HEK293T (cell line): ENCODE data around the gene MKRN2.

ENCODE experiments used
- CTCF ChIA-PET: fragments of 350-600 bp; formaldehyde crosslinking; extraction: SDS; loops from one replicate; lab custom pipeline; 2021; ENCODE audit warnings: antibody characterized with exemption, inconsistent platforms; lab: Yijun Ruan, JAX
- POLR2A ChIA-PET: fragments of 350-600 bp; formaldehyde crosslinking; extraction: SDS; loops from one replicate; lab custom pipeline; 2020; ENCODE audit warnings: antibody characterized with exemption, inconsistent platforms; lab: Yijun Ruan, JAX
- DNase-seq: peaks from one replicate; pipeline ENCODE4 v3.0.0; 2012; ENCODE audit warnings: mixed read lengths; ENCODE audit errors: extremely low spot score
- ARNT ChIP-seq: fragments of 450-650 bp; IDR thresholded peaks from 2 replicates; pipeline ENCODE4 v1.6.1; 2017; ENCODE audit warnings: mild to moderate bottlenecking
- BHLHE40 ChIP-seq: fragments of 450-650 bp; IDR thresholded peaks from 2 replicates; pipeline ENCODE4 v1.6.1; 2016; ENCODE audit warnings: mild to moderate bottlenecking, moderate library complexity, borderline replicate concordance
- CTBP1 ChIP-seq: fragments of 450-650 bp; IDR thresholded peaks from 2 replicates; pipeline ENCODE4 v1.6.1; 2016; ENCODE audit warnings: borderline replicate concordance
- ELF4 ChIP-seq: fragments of 450-650 bp; IDR thresholded peaks from 2 replicates; pipeline ENCODE4 v1.6.1; 2017; ENCODE audit warnings: antibody characterized with exemption
- FOXA1 ChIP-seq: fragments of 450-650 bp; IDR thresholded peaks from 2 replicates; pipeline ENCODE4 v1.6.1; 2016; ENCODE audit warnings: mild to moderate bottlenecking
- FOXK2 ChIP-seq: fragments of 450-650 bp; IDR thresholded peaks from 2 replicates; pipeline ENCODE4 v1.6.1; 2016; ENCODE audit warnings: mild to moderate bottlenecking
- FOXM1 ChIP-seq: fragments of 450-650 bp; IDR thresholded peaks from 2 replicates; pipeline ENCODE4 v1.6.1; 2017; ENCODE audit warnings: mild to moderate bottlenecking, borderline replicate concordance
- HDGF ChIP-seq: fragments of 450-650 bp; IDR thresholded peaks from 2 replicates; pipeline ENCODE4 v1.6.1; 2017; ENCODE audit warnings: antibody characterized with exemption, borderline replicate concordance
- L3MBTL2 ChIP-seq: fragments of 450-650 bp; conservative IDR thresholded peaks from 2 replicates; pipeline ENCODE4 v1.6.1; 2016; ENCODE audit warnings: mild to moderate bottlenecking
- LEF1 ChIP-seq: fragments of 450-650 bp; IDR thresholded peaks from 2 replicates; pipeline ENCODE4 v1.6.1; 2017; ENCODE audit warnings: mild to moderate bottlenecking, borderline replicate concordance
- NFRKB ChIP-seq: fragments of 450-650 bp; IDR thresholded peaks from 2 replicates; pipeline ENCODE4 v1.6.1; 2016; ENCODE audit warnings: mild to moderate bottlenecking, moderate library complexity
- PKNOX1 ChIP-seq: fragments of 450-650 bp; IDR thresholded peaks from 2 replicates; pipeline ENCODE4 v1.6.1; 2016
- SP1 ChIP-seq: fragments of 450-650 bp; IDR thresholded peaks from 2 replicates; pipeline ENCODE4 v1.6.1; 2017
- SUZ12 ChIP-seq: fragments of 450-650 bp; IDR thresholded peaks from 2 replicates; pipeline ENCODE4 v1.6.1; 2016; ENCODE audit warnings: mild to moderate bottlenecking
- TARDBP ChIP-seq: fragments of 450-650 bp; IDR thresholded peaks from 2 replicates; pipeline ENCODE4 v1.6.1; 2016
- ZNF384 ChIP-seq: fragments of 450-650 bp; IDR thresholded peaks from 2 replicates; pipeline ENCODE4 v1.6.1; 2016

MKRN2 gene

DNA sequence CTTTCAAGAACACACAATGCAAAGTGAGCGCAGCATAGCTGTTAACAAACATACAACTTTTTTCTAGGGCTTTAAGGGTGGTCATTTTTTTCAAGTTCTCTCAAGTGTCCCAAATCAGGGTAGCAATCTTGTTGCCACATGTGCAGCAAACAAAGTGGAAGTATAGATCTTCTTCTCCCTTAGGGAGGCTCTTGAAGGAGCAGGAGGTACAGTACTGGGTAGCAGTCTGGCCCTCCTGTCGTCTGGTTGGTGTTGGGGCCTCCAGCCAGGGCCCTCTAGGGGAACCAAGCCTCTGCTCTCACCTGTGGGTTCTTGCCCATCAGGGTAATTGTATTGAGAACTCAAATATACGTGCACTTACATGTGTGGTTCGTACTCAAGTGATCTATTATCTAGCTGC, 25.8 kb downstream of the MKRN2 start:
- POLR2A ChIA-PET = no interaction called here
- CTCF ChIA-PET = no interaction called here
- no peak for DNase-seq
- TF ChIP-seq PKNOX1 (no peak), SUZ12 (no peak), NFRKB (no peak), ELF4 (no peak), TARDBP (no peak), FOXA1 (no peak), FOXM1 (no peak), CTBP1 (no peak), ARNT (no peak), BHLHE40 (no peak), L3MBTL2 (no peak), ZNF384 (no peak), FOXK2 (no peak), HDGF (no peak)

GRCh38 chr3:12583280-12583679, 26.4 kb downstream of the MKRN2 start:
- CTCF ChIA-PET = no interaction called here
- POLR2A ChIA-PET = no interaction called here
- no peak for DNase-seq
- TF ChIP-seq FOXA1 (no peak), FOXM1 (no peak), SP1 (no peak), PKNOX1 (no peak), BHLHE40 (no peak), L3MBTL2 (no peak), CTBP1 (no peak), HDGF (no peak), SUZ12 (no peak), TARDBP (no peak)

GRCh38 chr3:12584083-12584482, 27.2 kb downstream of the MKRN2 start:
- CTCF ChIA-PET = no interaction called here

GRCh38 chr3:12585181-12585580, 28.3 kb downstream of the MKRN2 start:
- ChIA-PET CTCF (no interaction called here), POLR2A (no interaction called here)
- no peak for DNase-seq
- TF ChIP-seq CTBP1 (no peak), NFRKB (no peak), BHLHE40 (no peak), FOXK2 (no peak), ARNT (no peak), ELF4 (no peak), ZNF384 (no peak), SP1 (no peak), HDGF (no peak), TARDBP (no peak), L3MBTL2 (no peak), LEF1 (no peak), FOXA1 (no peak), SUZ12 (no peak), PKNOX1 (no peak), FOXM1 (no peak)

More at GRCh38 chr3:12584083-12584482, 27.2 kb downstream of the MKRN2 start:
- POLR2A ChIA-PET = no interaction called here
- no peak for DNase-seq
- TF ChIP-seq SP1 = no peak

GRCh38 chr3:12585970-12586369, 29.1 kb downstream of the MKRN2 start:
- ChIA-PET POLR2A (no interaction called here), CTCF (no interaction called here)
- no peak for TF ChIP-seq ZNF384
- no peak for TF ChIP-seq FOXK2
- TF ChIP-seq TARDBP = no peak
- no peak for TF ChIP-seq SUZ12
- no peak for TF ChIP-seq PKNOX1
- no peak for TF ChIP-seq NFRKB
- DNase-seq = no peak

GRCh38 chr3:12586403-12586802, 29.5 kb downstream of the MKRN2 start:
- ChIA-PET POLR2A (interaction anchor here (1.0 kb wide), 1 partner anchor 77 kb away, joined by 4 read pairs; the partner anchor contains the start of gene RAF1), CTCF (no interaction called here)

More at GRCh38 chr3:12586403-12586802, 29.5 kb downstream of the MKRN2 start:
- DNase-seq = no peak
- TF ChIP-seq SUZ12 (no peak), TARDBP (no peak), SP1 (no peak), HDGF (no peak)
